Activated naive CD8-positive, alpha-beta T cell treated with anti-CD3 and anti-CD28 coated beads, Interleukin-2, amount 10 ng/mL, durations not matched to agents 7 days and 5 days (primary cell): ENCODE measurements around the gene PATZ1. TPM values are rescaled to one million over a fixed set of nuclear protein-coding genes. Genes with fewer than 3 reads are reported as not detected.

Source experiments
- ATAC-seq: fragments of 150-1000 bp; cut with Tn5 transposase; one replicate; pipeline ENCODE4 v1.10.0; 2021; ENCODE audit warnings: low read depth, moderate library complexity
- POLR2A ChIA-PET: fragments of 350-600 bp; sonication (Branson Sonifier 250); formaldehyde crosslinking; loops from one replicate; lab custom pipeline; 2021; ENCODE audit warnings: antibody characterized with exemption; lab: Charles Lee
- DNase-seq: peaks from one replicate; pipeline ENCODE4 v3.0.0; 2021
- H3K27ac Mint-ChIP-seq: one replicate; pipeline ENCODE4 v1.8.0; 2022; ENCODE audit warnings: mild to moderate bottlenecking, mixed read lengths
- H3K27me3 Mint-ChIP-seq: one replicate; pipeline ENCODE4 v1.8.0; 2022; ENCODE audit warnings: mild to moderate bottlenecking, moderate library complexity, mixed read lengths
- H3K36me3 Mint-ChIP-seq: one replicate; pipeline ENCODE4 v1.8.0; 2021; ENCODE audit warnings: mild to moderate bottlenecking, mixed read lengths
- H3K4me1 Mint-ChIP-seq: one replicate; pipeline ENCODE4 v1.8.0; 2021; ENCODE audit warnings: mixed read lengths
- H3K4me3 Mint-ChIP-seq: one replicate; pipeline ENCODE4 v1.8.0; 2022; ENCODE audit warnings: mild to moderate bottlenecking, moderate library complexity, mixed read lengths
- H3K9me3 Mint-ChIP-seq: one replicate; pipeline ENCODE4 v1.8.0; 2021; ENCODE audit warnings: mixed read lengths
- total RNA-seq, 2 experiments: library from RNA; stranded (reverse); gene quantifications; one replicate each; pipeline ENCODE4 v1.2.3, GENCODE V29; 2021

PATZ1 gene
- total RNA-seq, 2 experiments from 2014 or later = 36.2 to 37.2 TPM

GRCh38 chr22:31291481-31292235 lies 54.5 kb downstream of the PATZ1 start:
- POLR2A ChIA-PET = interaction anchor here (0.7 to 6.4 kb wide), 12 partner anchors 12 to 323 kb away, joined by 3 to 127 read pairs (median 8); partner anchors contain the start of genes LIMK2, MORC2, PATZ1 and RNF185

GRCh38 chr22:31290494-31291471 lies 55.4 kb downstream of the PATZ1 start:
- POLR2A ChIA-PET = interaction anchor here (0.6 to 6.4 kb wide), 21 partner anchors 9 to 138 kb away, joined by 3 to 127 read pairs (median 5); partner anchors contain the start of genes LIMK2, PATZ1 and RNF185
- Mint-ChIP-seq H3K27ac (peak overlapping the region; percentile 98), H3K4me1 (peaks cover 58% of the 10 kb centered on the region), H3K27me3 (no peaks in the 10 kb centered on the region), H3K36me3 (peaks cover 7% of the 10 kb centered on the region), H3K4me3 (peak overlapping the region; percentile 93), H3K9me3 (no peaks in the 10 kb centered on the region)
- ATAC-seq (peak; percentile 85), DNase-seq (peak; percentile 95)

More at GRCh38 chr22:31291481-31292235, 54.5 kb downstream of the PATZ1 start:
- no peak for ATAC-seq
- H3K36me3 Mint-ChIP-seq = peaks cover 7% of the 10 kb centered on the region
- H3K4me3 Mint-ChIP-seq = peak overlapping the region; percentile 93
- no peaks in the 10 kb centered on the region for H3K27me3 Mint-ChIP-seq
- DNase-seq = peak; percentile 52
- peaks cover 58% of the 10 kb centered on the region for H3K4me1 Mint-ChIP-seq
- H3K9me3 Mint-ChIP-seq = no peaks in the 10 kb centered on the region
- peak overlapping the region; percentile 93 for H3K27ac Mint-ChIP-seq

- no peak for DNase-seq
- no peak for ATAC-seq
- peaks cover 11% of the 10 kb centered on the region for H3K36me3 Mint-ChIP-seq
- POLR2A ChIA-PET = interaction anchor here (1.1 to 6.4 kb wide), 7 partner anchors 9 to 321 kb away, joined by 3 to 127 read pairs (median 18); partner anchors contain the start of genes LIMK2, MORC2, PATZ1 and TUG1
- H3K27ac Mint-ChIP-seq = peak overlapping the region; percentile 98
- H3K9me3 Mint-ChIP-seq = no peaks in the 10 kb centered on the region
- H3K27me3 Mint-ChIP-seq = no peaks in the 10 kb centered on the region
- peak overlapping the region; percentile 93 for H3K4me3 Mint-ChIP-seq
- H3K4me1 Mint-ChIP-seq = peaks cover 65% of the 10 kb centered on the region
Measured at GRCh38 chr22:31289344-31289743, 56.8 kb downstream of the PATZ1 start.

GRCh38 chr22:31288496-31289240 lies 57.5 kb downstream of the PATZ1 start:
- POLR2A ChIA-PET = interaction anchor here (1.0 to 6.4 kb wide), 6 partner anchors 9 to 349 kb away, joined by 3 to 127 read pairs (median 20); partner anchors contain the start of genes LIMK2, MORC2, PATZ1 and TUG1
- no peak for DNase-seq

GRCh38 chr22:31287818-31288495 lies 58.2 kb downstream of the PATZ1 start:
- Mint-ChIP-seq H3K27me3 (no peaks in the 10 kb centered on the region), H3K4me3 (peak overlapping the region; percentile 77), H3K4me1 (peaks cover 63% of the 10 kb centered on the region), H3K36me3 (peaks cover 15% of the 10 kb centered on the region), H3K9me3 (no peaks in the 10 kb centered on the region), H3K27ac (peak overlapping the region; percentile 86)
- no peak for DNase-seq
- POLR2A ChIA-PET = interaction anchor here (1.0 to 6.4 kb wide), 2 partner anchors 8 to 348 kb away, joined by 3 to 127 read pairs; no protein-coding TSS in a partner anchor
- ATAC-seq = no peak

More at GRCh38 chr22:31288496-31289240, 57.5 kb downstream of the PATZ1 start:
- Mint-ChIP-seq H3K36me3 (peaks cover 9% of the 10 kb centered on the region), H3K27me3 (no peaks in the 10 kb centered on the region), H3K4me1 (peaks cover 64% of the 10 kb centered on the region), H3K9me3 (no peaks in the 10 kb centered on the region), H3K4me3 (peak overlapping the region; percentile 93), H3K27ac (peak overlapping the region; percentile 98)
- ATAC-seq = no peak

- POLR2A ChIA-PET = interaction anchor here (0.5 to 1.5 kb wide), 5 partner anchors 9 to 344 kb away, joined by 3 to 5 read pairs (median 3); no protein-coding TSS in a partner anchor
- H3K4me3 Mint-ChIP-seq = peak overlapping the region; percentile 38
- H3K27me3 Mint-ChIP-seq = no peaks in the 10 kb centered on the region
- no peak for DNase-seq
- peak overlapping the region; percentile 86 for H3K27ac Mint-ChIP-seq
- peak; percentile 59 for ATAC-seq
- peaks cover 15% of the 10 kb centered on the region for H3K36me3 Mint-ChIP-seq
- H3K9me3 Mint-ChIP-seq = no peaks in the 10 kb centered on the region
- H3K4me1 Mint-ChIP-seq = peaks cover 55% of the 10 kb centered on the region
Measured at GRCh38 chr22:31286360-31287255, 59.5 kb downstream of the PATZ1 start.

- peaks cover 56% of the 10 kb centered on the region for H3K4me1 Mint-ChIP-seq
- no peaks in the 10 kb centered on the region for H3K27me3 Mint-ChIP-seq
- H3K36me3 Mint-ChIP-seq = peaks cover 28% of the 10 kb centered on the region
- ATAC-seq (no peak), DNase-seq (no peak)
- POLR2A ChIA-PET = interaction anchor here (1.1 to 1.6 kb wide), 4 partner anchors 14 to 62 kb away, joined by 3 to 8 read pairs (median 4); no protein-coding TSS in a partner anchor
- H3K4me3 Mint-ChIP-seq = peak overlapping the region; percentile 52
- peak overlapping the region; percentile 86 for H3K27ac Mint-ChIP-seq
- H3K9me3 Mint-ChIP-seq = no peaks in the 10 kb centered on the region
Measured at GRCh38 chr22:31284281-31285155, 61.6 kb downstream of the PATZ1 start.

GRCh38 chr22:31282748-31283468 lies 63.2 kb downstream of the PATZ1 start:
- H3K9me3 Mint-ChIP-seq = no peaks in the 10 kb centered on the region
- peak overlapping the region; percentile 63 for H3K27ac Mint-ChIP-seq
- ATAC-seq = no peak
- no peaks in the 10 kb centered on the region for H3K27me3 Mint-ChIP-seq
- H3K4me1 Mint-ChIP-seq = peaks cover 57% of the 10 kb centered on the region
- H3K4me3 Mint-ChIP-seq = no peak overlapping the region
- POLR2A ChIA-PET = interaction anchor here (7.4 kb wide), 1 partner anchor 8 kb away, joined by 127 read pairs; the partner anchor contains the start of gene PIK3IP1
- peaks cover 26% of the 10 kb centered on the region for H3K36me3 Mint-ChIP-seq
- no peak for DNase-seq

- Mint-ChIP-seq H3K9me3 (no peaks in the 10 kb centered on the region), H3K4me1 (peaks cover 51% of the 10 kb centered on the region), H3K36me3 (peaks cover 29% of the 10 kb centered on the region), H3K27me3 (no peaks in the 10 kb centered on the region), H3K27ac (no peak overlapping the region), H3K4me3 (no peak overlapping the region)
- POLR2A ChIA-PET = interaction anchor here (7.4 kb wide), 1 partner anchor 10 kb away, joined by 127 read pairs; the partner anchor contains the start of gene PIK3IP1
- DNase-seq (no peak), ATAC-seq (no peak)
Measured at GRCh38 chr22:31281733-31282132, 64.4 kb downstream of the PATZ1 start.
